Measurements from ENCODE around the gene RPS27.

Gene RPS27

DNA sequence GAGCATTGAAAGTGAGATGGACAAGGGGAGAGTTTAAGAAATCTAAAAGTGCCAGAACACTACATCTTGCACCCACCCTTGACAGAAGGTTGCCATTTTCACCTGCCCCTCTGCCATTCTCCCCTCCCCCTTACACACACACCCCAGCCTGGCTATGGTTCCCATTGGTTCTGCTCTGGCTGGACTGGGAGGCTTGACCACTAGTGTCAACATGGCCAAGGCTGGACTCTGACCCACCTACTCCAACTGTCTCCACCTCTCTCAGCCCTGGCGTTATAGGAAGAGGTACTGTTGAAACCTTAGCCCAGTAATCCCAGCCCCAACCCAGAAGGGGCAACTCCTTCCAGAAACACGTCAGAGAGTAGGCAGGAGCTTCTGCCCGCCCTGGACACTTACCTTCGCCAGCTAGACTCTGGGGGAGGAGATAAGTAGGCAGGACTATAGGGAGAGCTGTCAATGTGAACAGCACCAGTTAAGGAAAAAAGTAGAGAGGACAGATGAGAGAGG lies 36.6 kb upstream of the RPS27 start:
- Histone ChIP-seq H3K4me1 (ENCODE audit: control insufficient read depth, insufficient read depth, low read length) (peaks cover 12% of the 10 kb centered on the region), H3K4me3 (ENCODE audit: low read length) (no peak overlapping the region), H3K27me3 (ENCODE audit: control insufficient read depth, insufficient read depth, low read length) (no peaks in the 10 kb centered on the region), H3K36me3 (ENCODE audit: control insufficient read depth, insufficient read depth, low read length) (peaks cover 28% of the 10 kb centered on the region), H3K9ac (ENCODE audit: low read length) (no peak overlapping the region), H3K27ac (ENCODE audit: low read depth, low read length) (no peak overlapping the region)

DNA sequence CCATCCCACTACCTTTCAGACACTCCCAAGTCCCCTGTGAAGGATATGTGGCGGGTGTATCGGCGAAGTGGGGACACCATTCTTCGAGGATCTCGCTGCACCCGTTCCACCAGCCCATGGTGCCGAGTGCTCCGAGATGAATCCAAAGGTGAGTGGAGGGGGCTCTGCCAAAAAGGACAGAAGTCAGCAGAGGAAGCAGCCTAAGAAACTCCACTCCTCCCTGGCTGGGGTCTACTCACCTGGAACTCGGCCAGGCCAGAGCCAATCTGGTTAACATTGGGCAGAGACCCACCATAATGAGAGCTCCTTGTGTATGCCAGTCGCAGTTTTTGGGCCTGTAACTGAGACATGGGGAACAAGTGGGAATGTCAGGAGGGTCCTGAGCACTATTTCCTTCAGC lies 35.7 kb upstream of the RPS27 start:
- H3K27me3 ChIP-seq (ENCODE audit: control insufficient read depth, insufficient read depth, low read length): no peaks in the 10 kb centered on the region
- H3K4me1 ChIP-seq (ENCODE audit: control insufficient read depth, insufficient read depth, low read length): peaks cover 15% of the 10 kb centered on the region
- H3K4me3 ChIP-seq (ENCODE audit: low read length): no peak overlapping the region
- no peak overlapping the region for H3K27ac ChIP-seq (ENCODE audit: low read depth, low read length)
- peaks cover 24% of the 10 kb centered on the region for H3K36me3 ChIP-seq (ENCODE audit: control insufficient read depth, insufficient read depth, low read length)
- H3K9ac ChIP-seq (ENCODE audit: low read length): no peak overlapping the region

DNA sequence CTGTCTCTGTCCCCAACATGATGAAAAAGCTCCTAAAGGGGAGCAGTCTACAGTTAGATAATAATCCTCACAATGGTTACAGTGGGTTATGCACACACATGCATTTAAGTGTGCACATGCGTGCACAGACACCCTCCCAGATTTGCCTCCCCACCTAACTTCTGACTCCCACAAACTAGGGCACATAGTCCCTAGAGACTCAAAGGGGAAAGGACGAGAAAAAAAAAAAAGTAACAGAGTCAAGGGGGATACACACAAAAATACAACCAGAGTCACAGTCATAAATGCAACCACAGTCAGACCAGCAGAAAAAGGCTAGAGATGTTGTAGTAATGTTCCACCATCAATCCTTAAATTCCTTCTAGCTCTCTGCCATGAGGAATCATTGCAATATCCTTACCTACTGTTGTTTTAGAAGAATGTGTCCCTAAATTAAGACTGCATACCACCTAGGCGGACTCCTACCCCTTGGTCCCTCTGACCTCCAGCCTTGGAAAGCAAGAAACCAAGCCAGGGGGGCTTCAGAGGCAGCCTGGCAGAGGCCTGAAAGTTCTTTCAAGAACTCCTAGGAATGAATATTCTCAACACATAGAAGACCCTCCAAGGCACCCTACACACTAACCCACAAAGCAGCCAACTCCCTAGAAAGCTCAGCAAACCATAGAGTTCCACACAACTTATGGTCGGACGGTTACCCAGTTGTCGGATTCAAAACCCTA lies 33.4 kb upstream of the RPS27 start:
- peak overlapping the region; percentile 89 for H3K27ac ChIP-seq (ENCODE audit: low read depth, low read length)
- peak overlapping the region; percentile 91 for H3K9ac ChIP-seq (ENCODE audit: low read length)
- no peaks in the 10 kb centered on the region for H3K27me3 ChIP-seq (ENCODE audit: control insufficient read depth, insufficient read depth, low read length)
- H3K4me3 ChIP-seq (ENCODE audit: low read length): peak overlapping the region; percentile 93
- peaks cover 15% of the 10 kb centered on the region for H3K4me1 ChIP-seq (ENCODE audit: control insufficient read depth, insufficient read depth, low read length)
- peaks cover 13% of the 10 kb centered on the region for H3K36me3 ChIP-seq (ENCODE audit: control insufficient read depth, insufficient read depth, low read length)

- Histone ChIP-seq H3K9ac (ENCODE audit: low read length) (peak overlapping the region; percentile 91), H3K4me3 (ENCODE audit: low read length) (peak overlapping the region; percentile 93), H3K4me1 (ENCODE audit: control insufficient read depth, insufficient read depth, low read length) (peaks cover 15% of the 10 kb centered on the region), H3K27ac (ENCODE audit: low read depth, low read length) (peak overlapping the region; percentile 89), H3K27me3 (ENCODE audit: control insufficient read depth, insufficient read depth, low read length) (no peaks in the 10 kb centered on the region), H3K36me3 (ENCODE audit: control insufficient read depth, insufficient read depth, low read length) (peaks cover 7% of the 10 kb centered on the region)
These were observed 32.8 kb upstream of the RPS27 start for GRCh38 chr1:153957744-153958110.

GRCh38 chr1:153958111-153958960 lies 32.2 kb upstream of the RPS27 start, which contains the start of gene CRTC2:
TSS of gene CRTC2 (minus strand) at chr1:153958612. CDS start at chr1:153958497, 115 bp downstream.
- peaks cover 15% of the 10 kb centered on the region for H3K4me1 ChIP-seq (ENCODE audit: control insufficient read depth, insufficient read depth, low read length)
- peaks cover 5% of the 10 kb centered on the region for H3K36me3 ChIP-seq (ENCODE audit: control insufficient read depth, insufficient read depth, low read length)
- H3K27me3 ChIP-seq (ENCODE audit: control insufficient read depth, insufficient read depth, low read length): no peaks in the 10 kb centered on the region
- H3K4me3 ChIP-seq (ENCODE audit: low read length): peak within 1 kb of the TSS; percentile 93
- peak within 1 kb of the TSS; percentile 89 for H3K27ac ChIP-seq (ENCODE audit: low read depth, low read length)
- H3K9ac ChIP-seq (ENCODE audit: low read length): peak within 1 kb of the TSS; percentile 91

DNA sequence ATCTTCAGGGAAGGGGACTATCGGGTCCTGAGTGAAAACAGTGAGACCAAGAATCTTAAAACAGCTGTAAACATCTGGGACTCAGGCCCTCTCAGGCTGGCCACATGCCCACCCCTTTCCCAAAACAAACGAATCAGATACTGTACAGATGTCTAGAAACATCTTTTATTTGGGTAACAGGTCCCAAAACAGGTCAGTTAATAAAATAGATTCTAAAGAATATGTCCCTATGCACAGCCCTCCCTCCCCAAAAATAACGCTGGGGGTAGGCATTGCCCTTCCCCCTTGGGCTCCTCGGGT lies 31.7 kb upstream of the RPS27 start:
- H3K4me3 ChIP-seq (ENCODE audit: low read length): peak overlapping the region; percentile 35
- no peaks in the 10 kb centered on the region for H3K27me3 ChIP-seq (ENCODE audit: control insufficient read depth, insufficient read depth, low read length)
- H3K9ac ChIP-seq (ENCODE audit: low read length): no peak overlapping the region
- peaks cover 15% of the 10 kb centered on the region for H3K4me1 ChIP-seq (ENCODE audit: control insufficient read depth, insufficient read depth, low read length)
- H3K36me3 ChIP-seq (ENCODE audit: control insufficient read depth, insufficient read depth, low read length): peaks cover 4% of the 10 kb centered on the region
- peak overlapping the region; percentile 70 for H3K27ac ChIP-seq (ENCODE audit: low read depth, low read length)

DNA sequence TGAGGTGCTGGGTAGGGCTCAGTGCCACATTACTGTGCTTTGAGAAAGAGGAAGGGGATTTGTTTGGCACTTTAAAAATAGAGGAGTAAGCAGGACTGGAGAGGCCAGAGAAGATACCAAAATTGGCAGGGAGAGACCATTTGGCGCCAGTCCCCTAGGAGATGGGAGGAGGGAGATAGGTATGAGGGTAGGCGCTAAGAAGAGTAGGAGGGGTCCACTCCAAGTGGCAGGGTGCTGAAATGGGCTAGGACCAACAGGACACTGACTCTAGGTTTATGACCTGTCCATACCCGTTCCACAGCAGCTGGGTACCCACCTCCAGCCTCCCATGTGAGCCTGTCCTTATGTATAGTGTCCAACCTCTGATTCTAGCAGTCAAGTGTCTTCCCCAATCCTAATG lies 31.1 kb upstream of the RPS27 start:
- peak overlapping the region; percentile 70 for H3K27ac ChIP-seq (ENCODE audit: low read depth, low read length)
- H3K27me3 ChIP-seq (ENCODE audit: control insufficient read depth, insufficient read depth, low read length): no peaks in the 10 kb centered on the region
- peaks cover 19% of the 10 kb centered on the region for H3K4me1 ChIP-seq (ENCODE audit: control insufficient read depth, insufficient read depth, low read length)
- H3K9ac ChIP-seq (ENCODE audit: low read length): no peak overlapping the region
- H3K36me3 ChIP-seq (ENCODE audit: control insufficient read depth, insufficient read depth, low read length): peaks cover 4% of the 10 kb centered on the region
- no peak overlapping the region for H3K4me3 ChIP-seq (ENCODE audit: low read length)

DNA sequence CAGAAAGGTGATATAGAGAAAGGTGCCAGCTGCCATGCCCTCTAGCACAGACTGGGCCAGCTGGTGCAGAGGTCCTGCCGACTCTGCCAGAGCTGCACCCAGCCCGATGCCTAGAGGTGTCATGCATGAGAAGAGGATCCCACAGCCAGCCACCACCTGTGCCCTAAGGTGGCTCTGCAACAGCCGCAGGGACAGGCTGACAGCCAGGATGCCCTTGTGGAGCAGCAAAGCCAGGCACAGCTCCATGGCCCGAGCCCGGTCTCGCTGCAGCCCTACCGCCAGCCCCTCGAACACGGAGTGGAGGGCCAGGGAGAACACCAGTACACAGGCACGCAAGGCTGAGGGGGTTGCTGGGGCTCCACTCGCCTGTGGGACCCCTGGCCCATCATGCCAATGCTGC lies 30.4 kb upstream of the RPS27 start:
- no peak overlapping the region for H3K9ac ChIP-seq (ENCODE audit: low read length)
- peaks cover 19% of the 10 kb centered on the region for H3K4me1 ChIP-seq (ENCODE audit: control insufficient read depth, insufficient read depth, low read length)
- H3K27ac ChIP-seq (ENCODE audit: low read depth, low read length): no peak overlapping the region
- H3K36me3 ChIP-seq (ENCODE audit: control insufficient read depth, insufficient read depth, low read length): peaks cover 4% of the 10 kb centered on the region
- no peak overlapping the region for H3K4me3 ChIP-seq (ENCODE audit: low read length)
- no peaks in the 10 kb centered on the region for H3K27me3 ChIP-seq (ENCODE audit: control insufficient read depth, insufficient read depth, low read length)

DNA sequence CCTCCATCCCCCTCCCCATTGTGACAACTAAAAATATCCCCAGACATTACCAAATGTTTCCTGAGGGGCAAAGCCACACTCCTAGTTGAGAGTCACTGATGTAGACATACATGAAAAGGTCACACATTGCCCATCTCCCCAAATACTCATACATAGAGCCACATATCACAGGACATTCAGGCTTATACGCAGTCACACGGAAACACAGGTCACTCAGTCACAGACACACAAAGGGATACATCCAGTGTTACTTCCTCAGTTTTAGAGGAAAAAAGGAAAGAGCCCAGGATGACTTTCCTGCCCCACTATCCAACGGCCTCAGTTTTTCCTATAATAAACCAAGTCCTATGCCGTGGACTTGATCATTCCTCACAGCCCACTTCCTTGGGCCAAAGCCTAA lies 29.1 kb upstream of the RPS27 start:
- Histone ChIP-seq H3K27me3 (ENCODE audit: control insufficient read depth, insufficient read depth, low read length) (no peaks in the 10 kb centered on the region), H3K4me3 (ENCODE audit: low read length) (no peak overlapping the region)

DNA sequence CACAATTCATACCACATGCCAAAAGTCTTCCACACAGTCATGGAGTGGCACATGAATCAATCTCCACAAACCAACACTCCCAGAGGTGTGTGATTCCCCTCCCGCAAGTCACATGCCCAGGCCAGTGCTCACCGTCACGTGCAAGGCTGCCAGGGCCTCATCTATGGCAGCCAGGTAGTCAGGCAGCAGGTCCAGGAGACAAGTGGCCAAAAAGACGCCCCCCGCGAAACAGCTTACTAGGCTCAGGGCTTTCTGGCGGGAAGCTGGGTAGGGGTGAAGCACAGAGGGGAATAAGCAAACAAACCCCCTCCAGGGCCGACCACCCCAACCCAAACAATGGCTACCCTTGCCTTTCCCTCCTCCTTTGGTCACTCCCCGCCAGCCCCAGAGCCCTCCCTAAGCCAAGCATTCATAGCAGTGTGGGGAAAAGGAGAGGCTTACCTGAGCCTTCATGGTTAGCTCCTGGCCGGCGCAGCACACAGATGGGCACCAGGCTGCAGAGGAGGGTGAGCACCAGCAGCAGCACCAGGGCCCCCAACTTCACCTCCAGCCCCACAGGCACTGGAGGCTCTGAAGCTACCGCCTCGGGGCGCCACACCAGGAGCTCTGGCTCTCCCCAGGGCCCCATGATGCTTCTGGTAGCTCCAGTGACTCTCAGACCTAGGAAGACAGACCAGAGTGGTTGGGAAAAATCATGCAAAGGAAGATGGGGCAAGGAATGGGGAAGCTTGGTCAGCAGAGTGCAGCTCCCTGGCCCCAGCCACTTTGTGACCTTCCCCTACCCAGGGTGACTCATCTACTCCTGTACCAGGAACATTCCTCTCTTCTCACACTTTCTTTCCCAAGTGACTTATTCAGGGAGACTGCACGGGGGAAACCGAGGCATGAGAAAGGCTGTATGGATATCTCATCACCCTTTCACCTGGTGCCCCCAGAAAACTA lies 28.2 kb upstream of the RPS27 start:
- Histone ChIP-seq H3K4me1 (ENCODE audit: control insufficient read depth, insufficient read depth, low read length) (peaks cover 17% of the 10 kb centered on the region), H3K9ac (ENCODE audit: low read length) (peak overlapping the region; percentile 74), H3K27me3 (ENCODE audit: control insufficient read depth, insufficient read depth, low read length) (no peaks in the 10 kb centered on the region), H3K27ac (ENCODE audit: low read depth, low read length) (peak overlapping the region; percentile 98), H3K36me3 (ENCODE audit: control insufficient read depth, insufficient read depth, low read length) (peaks cover 4% of the 10 kb centered on the region), H3K4me3 (ENCODE audit: low read length) (peak overlapping the region; percentile 90)

More for the DNA sequence above, 29.1 kb upstream of the RPS27 start:
- Histone ChIP-seq H3K27ac (ENCODE audit: low read depth, low read length) (no peak overlapping the region), H3K4me1 (ENCODE audit: control insufficient read depth, insufficient read depth, low read length) (peaks cover 20% of the 10 kb centered on the region), H3K9ac (ENCODE audit: low read length) (no peak overlapping the region), H3K36me3 (ENCODE audit: control insufficient read depth, insufficient read depth, low read length) (peaks cover 4% of the 10 kb centered on the region)

GRCh38 chr1:153963030-153963849 lies 27.3 kb upstream of the RPS27 start, which contains the start of gene SLC39A1:
TSS of gene SLC39A1 (minus strand) at chr1:153963537. CDS start at chr1:153962715, 822 bp downstream.
- peak within 1 kb of the TSS; percentile 95 for H3K4me3 ChIP-seq (ENCODE audit: low read length)
- H3K36me3 ChIP-seq (ENCODE audit: control insufficient read depth, insufficient read depth, low read length): peaks cover 4% of the 10 kb centered on the region
- no peaks in the 10 kb centered on the region for H3K27me3 ChIP-seq (ENCODE audit: control insufficient read depth, insufficient read depth, low read length)
- H3K27ac ChIP-seq (ENCODE audit: low read depth, low read length): peak within 1 kb of the TSS; percentile 98
- peak within 1 kb of the TSS; percentile 74 for H3K9ac ChIP-seq (ENCODE audit: low read length)
- peaks cover 18% of the 10 kb centered on the region for H3K4me1 ChIP-seq (ENCODE audit: control insufficient read depth, insufficient read depth, low read length)
